ENCODE data around the gene CNTN5.

CNTN5 gene

DNA sequence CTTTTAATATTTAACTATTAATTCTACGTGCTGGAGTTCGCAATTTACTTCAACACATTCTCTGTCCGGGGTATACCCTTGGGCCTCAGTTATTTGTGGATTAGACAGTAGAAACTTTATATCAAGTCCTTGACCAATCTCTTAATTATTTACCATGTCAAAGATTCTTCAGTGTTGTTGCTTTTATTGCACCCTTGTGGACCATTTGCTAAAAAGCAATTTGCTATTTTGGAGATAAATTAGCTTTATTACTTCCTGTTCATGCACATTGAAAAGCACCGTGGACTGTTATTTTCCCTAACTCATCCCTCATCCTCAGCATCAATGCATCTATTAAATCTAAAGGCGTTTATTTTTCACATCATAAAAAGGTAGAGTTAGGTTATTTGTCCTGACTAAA is 609.9 kb downstream of the CNTN5 start:
- DNase-seq (ENCODE audit: low read depth) = no peak

DNA sequence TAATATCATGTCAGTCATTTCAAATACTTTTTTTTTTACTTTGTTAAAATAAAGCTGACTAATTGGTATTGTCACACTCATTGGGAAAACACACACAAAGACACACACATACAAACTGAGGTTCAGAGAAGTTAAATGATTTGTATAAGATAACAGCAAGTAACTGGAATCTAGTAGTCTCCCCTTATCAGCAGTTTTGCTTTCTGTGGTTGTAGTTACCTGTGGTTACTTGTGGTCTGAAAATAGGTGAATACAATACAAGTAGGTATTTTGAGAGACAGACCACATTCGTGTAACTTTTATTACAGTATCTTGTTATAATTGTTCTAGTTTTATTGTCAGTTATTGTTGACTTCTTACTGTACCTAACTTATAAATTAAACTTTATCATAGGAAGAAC is 610.9 kb downstream of the CNTN5 start:
- DNase-seq (ENCODE audit: low read depth) = no peak

DNA sequence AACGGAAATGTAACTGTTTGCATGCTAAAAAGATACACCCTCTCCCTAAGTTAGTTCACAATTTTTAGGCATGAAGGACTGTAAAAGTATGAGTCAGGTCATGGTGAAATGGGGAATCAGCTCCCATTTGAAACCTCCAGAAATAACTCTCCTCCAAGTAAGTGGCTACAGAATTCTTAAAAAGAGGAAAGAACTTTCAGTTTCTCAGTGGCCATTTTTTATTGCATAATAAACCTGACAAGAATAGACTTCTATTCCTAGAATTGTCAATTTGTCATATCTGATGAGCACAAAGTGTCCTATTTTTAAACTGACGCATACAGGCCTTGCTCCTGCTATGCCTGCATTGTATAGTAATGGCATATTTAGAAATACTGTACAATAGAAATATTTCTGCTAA is 612.2 kb downstream of the CNTN5 start:
- no peak for DNase-seq (ENCODE audit: low read depth)

DNA sequence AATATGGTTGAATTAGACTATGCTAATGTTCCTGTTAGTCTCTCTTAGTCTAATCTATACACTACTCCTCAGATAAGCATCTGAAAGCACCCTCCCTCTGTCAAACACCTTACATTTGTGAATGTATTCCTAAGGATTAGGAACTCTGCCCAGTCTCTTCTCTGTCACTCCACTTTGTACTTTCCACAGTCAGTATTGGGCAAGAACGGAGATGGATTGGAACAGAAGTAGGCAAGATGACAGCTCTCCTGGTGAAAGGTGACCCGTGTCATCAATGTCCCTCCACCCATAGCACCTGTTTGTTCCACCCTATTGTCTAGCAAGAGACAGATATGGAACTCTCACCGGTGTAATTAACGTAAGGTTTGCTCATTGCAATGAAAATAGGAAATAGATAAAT is 613.8 kb downstream of the CNTN5 start:
- DNase-seq (ENCODE audit: low read depth) = no peak

DNA sequence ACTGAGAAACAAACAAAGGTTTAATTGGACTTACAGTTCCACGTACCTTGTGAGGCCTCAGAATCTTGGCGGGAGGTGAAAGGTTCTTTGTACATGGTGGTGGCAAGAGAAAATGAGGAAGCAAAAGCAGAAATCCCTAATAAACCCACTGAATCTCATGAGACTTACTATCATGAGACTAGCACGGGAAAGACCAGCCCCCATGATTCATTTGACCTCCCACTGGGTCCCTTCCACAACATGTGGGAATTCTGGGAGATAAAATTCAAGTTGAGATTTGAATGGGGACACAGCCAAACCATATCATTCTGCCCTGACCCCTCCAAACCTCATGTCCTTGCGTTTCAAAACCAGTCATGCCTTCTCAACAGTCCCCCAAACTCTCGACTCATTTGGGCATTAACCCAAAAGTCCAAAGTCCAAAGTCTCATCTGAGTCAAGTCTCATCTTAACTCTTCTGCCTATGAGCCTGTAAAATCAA is 617.4 kb downstream of the CNTN5 start:
- no peak for DNase-seq (ENCODE audit: low read depth)

DNA sequence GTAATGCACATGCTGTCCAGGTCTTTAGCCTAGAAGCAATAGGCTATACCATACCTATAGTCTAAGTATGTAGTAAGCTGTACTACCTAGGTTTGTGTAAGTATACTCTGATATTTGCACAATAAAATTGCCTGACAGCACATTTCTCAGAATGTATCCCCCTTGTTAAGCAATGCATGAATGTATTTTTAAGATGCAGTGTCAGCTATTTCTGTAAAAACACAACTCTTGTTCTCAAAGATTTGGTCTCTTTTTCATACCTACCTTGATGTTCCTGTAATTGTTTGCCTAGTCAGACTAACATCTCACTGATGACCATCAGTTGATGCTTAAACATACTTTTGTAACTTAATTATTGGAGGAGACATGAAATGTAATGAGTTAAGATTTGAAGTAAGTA is 619.9 kb downstream of the CNTN5 start:
- DNase-seq (ENCODE audit: low read depth) = no peak

DNA sequence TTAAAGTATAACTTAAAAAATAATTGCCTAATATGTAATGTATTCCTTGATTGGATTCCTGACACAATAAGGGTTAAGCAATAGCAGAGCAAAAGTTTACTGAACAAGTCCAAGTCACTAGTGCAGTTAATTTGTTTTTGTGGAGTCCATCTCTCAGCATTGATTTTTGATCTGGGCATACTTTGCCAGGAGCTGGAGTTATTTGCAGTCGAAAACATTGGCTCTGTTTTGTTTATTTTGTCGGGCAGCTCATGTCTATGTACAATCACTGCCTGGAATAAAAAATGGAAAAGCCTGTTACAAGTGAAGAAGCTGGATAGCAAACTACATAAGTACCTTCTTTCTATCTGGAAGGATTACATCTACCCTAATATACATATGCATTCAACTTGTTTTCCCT is 625.2 kb downstream of the CNTN5 start:
- DNase-seq (ENCODE audit: low read depth) = no peak

DNA sequence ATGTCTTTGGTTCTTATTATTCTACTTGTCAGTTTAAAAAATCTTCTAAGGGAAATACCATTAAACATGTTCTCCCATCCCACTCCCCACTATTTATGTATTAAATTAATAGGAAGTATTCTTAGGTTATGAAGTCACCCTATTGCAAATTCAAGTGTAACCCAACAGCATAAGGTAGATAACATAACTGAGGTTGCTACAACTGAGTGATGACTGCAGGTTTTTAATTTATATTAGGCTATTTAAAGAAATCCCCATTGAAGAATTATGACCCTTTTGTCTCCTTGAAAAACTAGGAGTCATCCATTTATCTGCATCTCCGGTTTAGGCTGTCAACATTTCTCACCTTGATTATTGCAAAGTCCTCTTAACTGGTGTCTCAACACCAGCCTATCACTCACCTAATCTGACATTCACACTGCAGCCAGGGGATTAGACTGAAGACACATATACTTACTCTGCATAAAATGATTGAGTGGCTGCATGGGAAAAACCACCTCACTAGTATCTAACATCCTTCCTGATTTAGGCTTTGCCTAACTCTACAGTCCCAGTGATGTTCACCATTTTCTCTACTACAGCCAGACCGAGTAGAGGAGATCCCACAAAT is 649.4 kb downstream of the CNTN5 start:
- no peak for DNase-seq (ENCODE audit: low read depth)

DNA sequence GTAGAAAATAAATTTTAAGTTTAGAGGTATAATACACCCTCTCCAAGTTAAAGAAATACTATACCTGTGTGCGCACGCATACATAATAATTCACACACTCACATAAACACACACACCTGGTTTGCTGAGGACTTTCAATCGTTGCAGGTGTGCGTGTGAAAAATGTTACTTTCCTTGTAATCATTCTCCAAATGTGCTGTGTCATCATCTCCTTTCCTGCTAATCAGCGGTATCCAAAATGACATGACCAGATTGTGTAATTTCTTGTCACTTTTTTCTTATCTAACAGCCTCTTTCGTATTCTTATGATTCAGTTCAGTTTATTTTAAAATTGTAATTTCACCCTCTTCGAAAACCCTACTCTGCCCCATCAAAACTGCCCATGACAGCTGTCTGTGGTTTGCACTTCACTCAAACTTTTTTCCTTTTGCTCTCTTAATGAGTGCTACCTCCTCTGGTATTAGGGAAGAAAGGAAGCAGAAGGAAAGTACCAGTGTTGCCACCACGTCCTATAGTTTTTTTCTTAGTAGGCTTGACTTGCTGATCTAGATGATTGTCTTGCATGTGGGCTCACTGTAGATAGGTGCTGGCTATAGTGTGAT is 651.2 kb downstream of the CNTN5 start:
- no peak for DNase-seq (ENCODE audit: low read depth)

DNA sequence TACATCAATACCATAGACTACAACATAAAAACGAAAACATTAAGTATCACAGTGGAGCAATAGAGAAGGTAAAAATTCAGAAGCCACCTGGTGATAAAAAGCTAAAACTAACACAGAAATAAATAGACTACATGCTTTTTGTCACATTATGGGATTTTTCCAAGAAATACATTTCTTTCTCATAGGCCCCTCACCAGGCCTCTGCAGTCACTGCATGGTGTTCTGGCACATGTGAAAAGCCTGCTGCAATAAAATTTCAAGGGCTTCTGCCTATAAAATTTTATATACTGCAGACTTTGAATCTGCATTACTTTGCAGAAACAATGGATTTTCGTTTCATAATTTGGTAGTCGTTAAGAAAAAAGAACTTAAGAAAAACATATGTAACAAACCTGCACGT is 655.5 kb downstream of the CNTN5 start:
- DNase-seq (ENCODE audit: low read depth) = no peak

DNA sequence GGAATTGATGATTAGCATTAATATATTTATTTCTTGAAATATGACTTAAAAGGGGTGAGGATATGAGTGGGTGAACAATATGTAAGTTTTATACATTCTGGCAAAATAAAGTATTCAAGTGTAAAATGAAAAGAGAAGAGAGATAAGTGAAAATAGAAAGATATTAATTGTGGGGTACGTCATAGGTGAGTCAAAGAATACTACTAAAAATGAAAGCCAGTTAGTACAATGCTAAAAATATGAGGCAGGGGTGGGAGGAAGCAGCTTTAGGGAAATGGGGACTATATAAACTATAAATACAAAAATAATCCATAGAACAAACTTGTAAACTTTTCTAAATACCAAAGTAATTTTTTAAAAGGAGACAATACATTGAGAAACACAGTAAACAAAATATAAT is 661.4 kb downstream of the CNTN5 start:
- no peak for DNase-seq (ENCODE audit: low read depth)

DNA sequence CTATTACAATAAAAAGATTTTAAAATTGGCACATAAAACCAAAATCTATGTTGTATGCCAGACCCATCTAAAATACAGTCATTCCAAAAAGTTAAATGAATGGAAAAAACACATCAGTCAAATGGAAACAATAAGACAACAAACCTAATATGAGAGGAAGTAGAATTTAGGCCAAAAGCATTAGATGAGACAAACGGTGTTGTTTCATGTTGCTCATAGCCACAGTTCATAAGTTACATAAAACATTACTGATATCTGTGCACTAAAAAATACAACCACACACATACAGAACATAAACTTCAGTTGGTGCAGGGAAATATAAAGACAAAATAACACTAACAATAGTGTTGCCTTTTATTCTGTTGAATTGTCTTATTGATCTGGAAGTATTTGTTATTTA is 661.9 kb downstream of the CNTN5 start:
- DNase-seq (ENCODE audit: low read depth) = no peak

DNA sequence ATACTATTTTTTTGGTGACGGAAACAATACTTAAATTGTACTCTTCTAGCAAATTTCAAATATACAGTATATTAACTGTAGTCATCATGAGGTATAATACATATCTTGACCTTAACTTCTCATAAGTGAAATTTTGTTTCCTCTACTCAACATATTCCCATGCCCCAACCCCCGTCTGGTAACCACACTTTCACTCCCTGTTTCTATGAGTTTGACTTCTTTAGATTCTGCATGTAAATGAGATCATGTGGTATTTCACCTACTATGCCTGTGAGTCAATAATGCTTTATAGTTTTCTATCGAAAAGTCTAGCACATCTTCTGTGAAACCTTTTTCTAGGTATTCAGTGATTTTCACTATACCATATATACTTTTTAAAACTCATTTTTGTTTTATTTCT is 663.2 kb downstream of the CNTN5 start:
- DNase-seq (ENCODE audit: low read depth) = no peak

DNA sequence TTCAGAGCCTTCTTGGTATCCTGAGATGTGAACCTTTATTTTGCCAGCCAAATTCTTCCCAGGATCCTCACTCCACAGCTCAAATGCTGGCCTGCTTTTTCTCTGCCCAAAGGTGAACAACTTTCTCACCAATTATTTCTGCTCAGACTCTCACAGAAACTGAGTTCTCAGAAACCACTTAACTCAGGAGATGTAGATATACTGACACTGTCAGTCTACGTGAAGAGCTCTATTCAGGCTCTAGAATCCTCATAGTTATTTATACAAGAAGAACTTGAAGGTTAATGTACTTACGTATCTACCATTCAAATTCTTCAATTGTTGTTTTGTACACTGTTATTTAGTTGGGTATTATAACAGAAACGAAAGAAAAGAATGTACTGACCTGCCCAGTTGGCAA is 666.1 kb downstream of the CNTN5 start:
- DNase-seq (ENCODE audit: low read depth) = no peak

DNA sequence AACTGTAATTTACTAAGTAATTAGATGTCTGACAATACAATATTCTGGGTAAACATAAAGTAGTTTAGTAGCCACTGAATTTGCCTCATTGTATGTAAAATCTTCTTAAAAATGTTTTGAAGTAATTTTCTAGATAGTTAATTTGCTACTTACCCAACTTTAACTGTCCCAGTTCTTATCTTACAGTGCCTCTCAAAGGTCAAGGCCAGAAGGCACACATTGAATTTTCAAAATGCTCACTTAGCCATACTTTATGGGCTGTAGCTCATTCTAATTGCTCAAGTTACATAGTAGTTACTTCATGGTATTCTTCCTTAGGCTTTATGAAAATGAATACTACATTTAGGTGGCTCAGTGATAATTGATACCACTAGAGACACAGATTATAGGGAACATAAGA is 666.6 kb downstream of the CNTN5 start:
- DNase-seq (ENCODE audit: low read depth) = no peak

DNA sequence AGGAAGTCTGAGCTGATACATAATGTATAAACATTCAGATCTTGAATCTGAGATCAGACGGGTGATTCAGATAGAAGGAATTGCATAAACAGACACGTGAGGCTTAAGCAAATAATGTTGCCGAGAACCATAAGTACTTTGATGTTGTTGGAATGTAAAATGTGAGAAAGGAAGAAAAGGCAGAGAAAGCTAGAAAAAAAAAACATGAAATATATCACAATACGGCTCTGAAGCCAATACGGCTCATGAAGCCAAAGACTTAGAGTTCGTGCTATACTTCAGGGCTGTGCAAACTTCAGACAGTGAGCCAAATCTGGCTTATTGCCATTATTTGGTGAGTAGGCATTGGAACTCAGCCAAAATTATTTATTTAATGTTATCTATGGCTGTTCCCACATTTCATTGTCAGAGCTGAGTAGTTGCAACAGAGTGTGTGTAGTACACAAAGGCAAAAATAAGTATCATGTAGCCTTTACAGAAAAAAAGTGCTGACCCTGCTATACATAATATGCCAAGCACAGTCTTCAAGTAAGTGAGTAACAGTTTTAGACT is 673.3 kb downstream of the CNTN5 start:
- DNase-seq (ENCODE audit: low read depth) = no peak

DNA sequence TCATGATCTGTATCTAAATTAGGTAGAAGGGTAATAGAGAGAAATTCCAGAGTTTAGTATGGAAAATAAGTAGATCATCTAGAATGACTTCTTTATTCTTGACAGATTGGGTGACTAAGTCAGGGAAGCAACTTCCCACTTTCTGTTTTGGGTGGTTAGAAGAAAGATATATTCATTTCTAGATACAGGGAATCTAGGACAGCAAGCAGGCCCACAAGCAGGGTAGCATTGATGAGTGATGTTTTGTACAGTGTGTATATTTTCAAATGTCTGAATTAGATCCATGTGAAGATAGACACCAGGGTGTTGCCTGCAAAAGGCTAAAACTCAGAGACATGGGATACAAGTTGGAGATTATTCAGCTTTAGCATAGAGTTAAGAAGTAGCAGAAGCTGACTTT is 674.4 kb downstream of the CNTN5 start:
- DNase-seq (ENCODE audit: low read depth) = no peak

DNA sequence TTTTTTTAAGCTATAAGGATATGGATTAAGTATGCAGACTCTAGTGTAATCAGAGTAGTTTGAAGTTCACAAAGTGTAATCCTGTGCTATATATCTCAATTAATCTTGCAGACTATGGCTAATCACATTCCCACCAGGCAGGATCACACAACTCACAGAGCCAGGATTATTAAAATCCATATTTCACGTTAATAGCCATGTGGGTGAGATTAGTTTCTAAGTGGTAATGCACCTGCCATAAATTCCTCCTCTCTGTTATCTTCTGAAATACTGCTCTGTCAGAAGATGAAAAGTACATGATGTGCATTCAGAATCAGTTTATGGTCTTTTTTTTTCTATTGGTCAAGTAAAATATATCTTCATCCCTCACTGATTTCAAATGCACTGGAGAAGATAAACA is 686.1 kb downstream of the CNTN5 start:
- no peak for DNase-seq (ENCODE audit: low read depth)

DNA sequence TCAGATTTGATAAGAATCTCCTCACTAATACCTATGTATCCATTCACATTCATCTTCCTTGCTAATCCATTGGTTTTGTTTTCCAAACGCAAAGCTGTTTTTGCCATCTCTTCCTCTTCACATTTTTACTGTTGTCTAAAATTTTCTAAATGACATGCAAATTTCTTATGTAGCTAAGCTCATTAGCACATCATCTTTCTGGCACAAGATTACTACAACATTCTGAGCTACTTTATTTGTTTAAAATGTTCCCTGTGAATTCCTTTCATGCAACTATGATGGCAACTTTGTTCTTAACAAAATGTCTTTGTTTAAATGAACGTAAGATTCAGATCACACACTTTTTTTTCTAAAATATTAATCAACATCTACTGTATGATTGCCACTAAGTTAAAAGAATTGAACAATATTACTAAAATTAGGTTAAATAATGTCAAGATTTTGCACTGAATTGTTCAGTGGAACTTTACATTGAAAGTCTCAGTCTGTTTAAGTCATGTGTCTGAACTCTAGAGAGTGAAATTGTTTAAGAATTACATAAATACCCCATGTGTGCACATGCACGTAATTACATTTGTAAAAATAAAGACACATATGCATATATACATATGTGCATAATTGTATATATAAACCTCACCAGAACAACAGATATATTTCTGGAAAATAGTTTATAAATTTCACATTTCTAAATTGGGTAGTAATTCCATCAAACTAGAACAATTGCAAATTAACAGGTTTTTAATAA is 688.4 kb downstream of the CNTN5 start:
- no peak for DNase-seq (ENCODE audit: low read depth)

DNA sequence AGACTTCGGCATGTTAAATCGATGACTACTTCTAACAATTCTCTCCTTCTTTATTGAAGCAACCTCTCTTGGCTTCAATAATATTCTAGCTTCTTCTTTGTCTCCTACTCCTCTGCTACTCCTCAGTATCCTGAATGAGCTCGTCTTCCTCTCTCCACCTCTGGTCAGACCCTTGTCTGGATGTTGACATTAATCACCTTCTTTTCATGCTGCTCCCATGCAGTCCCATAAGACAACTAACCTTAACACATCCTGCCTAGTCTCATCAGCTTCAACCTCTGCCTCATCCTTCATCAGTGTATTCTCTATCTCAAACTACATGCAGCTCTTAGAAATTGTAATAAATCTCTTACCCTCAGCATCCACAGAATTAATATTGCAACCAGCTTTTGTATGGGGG is 695.6 kb downstream of the CNTN5 start:
- no peak for DNase-seq (ENCODE audit: low read depth)

DNA sequence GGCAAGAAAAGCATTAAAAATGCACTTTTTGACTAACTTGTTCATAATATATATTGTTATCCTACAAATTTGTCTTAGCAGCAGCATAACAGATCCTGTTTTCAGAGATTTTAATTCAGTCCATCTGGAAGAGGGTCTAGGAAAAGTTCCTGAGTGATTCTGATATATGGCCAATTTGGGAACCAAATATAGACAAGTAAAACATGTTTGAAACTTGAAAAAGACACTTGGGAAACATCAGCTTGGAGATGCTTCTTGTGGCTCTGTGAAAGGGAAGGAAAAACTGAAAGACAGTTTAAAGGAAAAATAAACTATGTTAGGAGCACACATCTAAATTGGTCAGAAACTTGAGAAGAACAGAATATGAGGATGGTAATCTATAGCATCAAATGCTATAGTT is 697.5 kb downstream of the CNTN5 start:
- DNase-seq (ENCODE audit: low read depth) = no peak

DNA sequence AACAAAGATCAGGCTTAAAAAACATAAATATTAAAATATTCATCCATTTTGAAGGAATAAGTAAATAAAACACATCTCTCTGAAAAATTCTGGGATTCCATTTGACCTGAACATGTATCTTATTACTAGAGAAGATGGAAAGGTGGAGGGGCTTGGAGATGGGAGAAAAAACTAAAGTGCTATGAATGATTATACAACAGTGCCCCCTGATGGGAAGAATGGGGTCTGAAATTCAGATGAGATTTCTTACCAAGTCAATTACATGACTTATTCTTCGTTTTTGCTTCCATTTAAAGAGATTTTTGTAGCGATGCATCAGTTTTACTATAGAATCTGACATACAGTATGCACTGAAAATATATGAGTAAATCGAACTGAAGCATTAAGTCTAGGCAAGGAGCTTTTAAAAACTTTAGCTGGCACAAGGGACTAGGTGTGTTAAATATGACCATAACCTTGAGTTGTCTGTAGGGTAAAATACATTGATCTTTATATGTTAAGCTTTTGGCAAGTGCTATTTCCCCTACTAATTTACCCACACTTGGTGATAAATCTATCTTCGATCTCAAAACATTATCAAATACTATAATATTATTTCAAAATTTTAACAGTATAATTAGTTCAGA is 718.8 kb downstream of the CNTN5 start:
- DNase-seq (ENCODE audit: low read depth) = no peak

DNA sequence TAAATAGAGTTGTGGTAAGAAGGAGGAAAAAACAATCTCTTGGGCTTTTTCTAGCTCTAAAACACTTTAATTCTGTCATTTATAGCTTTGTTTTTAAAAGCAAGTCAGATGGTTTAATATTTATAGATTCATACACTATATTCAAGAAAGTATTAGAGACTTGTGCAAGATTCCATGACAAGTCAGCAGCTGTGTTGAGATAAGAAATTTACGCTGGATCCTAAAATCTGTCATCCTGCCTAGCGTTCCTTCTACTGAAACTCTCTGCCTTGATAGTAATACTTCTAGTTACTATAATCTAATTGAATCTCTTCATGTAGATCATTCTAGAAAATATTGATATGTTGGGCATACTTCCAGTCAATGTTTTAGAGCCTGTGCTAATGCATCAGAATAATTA is 721.8 kb downstream of the CNTN5 start:
- no peak for DNase-seq (ENCODE audit: low read depth)
